SU-DHL-6 (cell line): ENCODE data around the gene PHLDA1.

Source experiments
- H2AFZ ChIP-seq: fragments of 200-600 bp; sonication (generic); 2 replicates; pipeline ENCODE4 v1.6.1; 2014; ENCODE audit warnings: low read depth, mild to moderate bottlenecking, moderate library complexity, mixed read lengths, antibody characterized with exemption, low read length; ENCODE audit not compliant: severe bottlenecking
- H3F3A ChIP-seq: fragments of 200-600 bp; shearing (Covaris generic); 2 replicates; pipeline ENCODE4 v1.6.0; 2016; ENCODE audit warnings: antibody characterized with exemption, mild to moderate bottlenecking; ENCODE audit not compliant: insufficient read depth
- H3K27ac ChIP-seq: fragments of 200-600 bp; sonication (generic); 2 replicates; pipeline ENCODE4 v1.5.1; 2016; ENCODE audit warnings: low read depth, mild to moderate bottlenecking, low read length, moderate library complexity, mixed read lengths
- H3K27me3 ChIP-seq: fragments of 200-600 bp; sonication (generic), shearing (Covaris generic); 2 replicates; pipeline ENCODE4 v1.6.0; 2014; ENCODE audit warnings: mild to moderate bottlenecking, low read length
- H3K36me3 ChIP-seq: fragments of 200-600 bp; sonication (generic); 2 replicates; pipeline ENCODE4 v1.6.1; 2014; ENCODE audit warnings: mild to moderate bottlenecking, low read length, mixed read lengths
- H3K4me2 ChIP-seq: fragments of 300-600, 200-600 bp; shearing (Covaris generic), sonication (generic); 2 replicates; pipeline ENCODE4 v1.6.0; 2014; ENCODE audit warnings: low read length, low read depth, mild to moderate bottlenecking; ENCODE audit not compliant: poor library complexity, severe bottlenecking
- H3K4me3 ChIP-seq: fragments of 200-600 bp; sonication (generic); 2 replicates; pipeline ENCODE4 v1.5.1; 2014; ENCODE audit warnings: antibody characterized with exemption, low read length, mild to moderate bottlenecking, mixed read lengths; ENCODE audit not compliant: insufficient read depth, poor library complexity, severe bottlenecking
- H3K79me2 ChIP-seq: fragments of 200-600 bp; sonication (generic); 2 replicates; pipeline ENCODE4 v1.6.1; 2014; ENCODE audit warnings: mild to moderate bottlenecking, low read length, moderate library complexity; ENCODE audit not compliant: insufficient read depth
- H3K9ac ChIP-seq: fragments of 200-600 bp; sonication (generic); 2 replicates; pipeline ENCODE4 v1.7.0; 2014; ENCODE audit warnings: mild to moderate bottlenecking, low read length
- H3K9me2 ChIP-seq: fragments of 200-600 bp; sonication (generic); replicated peaks from 2 replicates; pipeline ENCODE4 v1.6.1; 2014; ENCODE audit warnings: low read length; ENCODE audit not compliant: insufficient read depth
- H3K9me3 ChIP-seq: fragments of 200-600 bp; sonication (generic); 2 replicates; pipeline ENCODE4 v1.6.1; 2014; ENCODE audit warnings: low read length, mixed read lengths; ENCODE audit not compliant: insufficient read depth
- H4K20me1 ChIP-seq: fragments of 200-600 bp; sonication (generic); 2 replicates; pipeline ENCODE4 v1.6.1; 2014; ENCODE audit warnings: low read depth, mild to moderate bottlenecking, antibody characterized with exemption, low read length, moderate library complexity, mixed read lengths
- EZH2phosphoT487 ChIP-seq: fragments of 200-600 bp; sonication (generic), shearing (Covaris generic); conservative IDR thresholded peaks from 2 replicates; pipeline ENCODE4 v1.6.1; 2018; ENCODE audit warnings: mild to moderate bottlenecking, antibody characterized with exemption, low read length, moderate library complexity, mixed read lengths
- TF ChIP-seq, protein P1 (sequence below): fragments of 200-600 bp; sonication (generic); IDR thresholded peaks from one replicate; pipeline ENCODE4 v1.5.1; 2017; ENCODE audit warnings: antibody characterized with exemption, mild to moderate bottlenecking, low read length, moderate library complexity; ENCODE audit not compliant: insufficient read depth, poor library complexity, severe bottlenecking

The PHLDA1 gene

DNA sequence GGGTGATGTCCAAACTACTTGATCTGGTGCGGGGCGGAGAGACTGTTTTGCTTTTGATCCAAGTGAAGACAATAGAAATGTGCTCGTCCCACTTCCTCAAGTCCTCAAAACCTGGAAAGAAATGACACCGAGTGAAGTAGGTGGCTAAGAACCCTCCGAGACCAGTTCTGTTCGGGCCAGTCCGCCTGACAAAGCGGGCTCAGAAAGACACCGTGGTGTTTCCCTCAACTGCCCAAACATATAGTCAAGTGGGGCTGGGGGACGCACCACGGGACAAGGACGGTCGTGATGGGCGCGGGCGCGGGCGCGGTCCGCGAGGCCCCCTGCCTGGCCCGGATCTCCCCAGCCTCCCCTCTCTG lies 1.6 kb downstream of the PHLDA1 start:
- Histone ChIP-seq H3K4me2 (peak overlapping the region; percentile 87), H2AFZ (no peak overlapping the region), H3K9ac (no peak overlapping the region), H4K20me1 (no peaks in the 10 kb centered on the region), H3F3A (peaks cover 15% of the 10 kb centered on the region), H3K9me2 (no peaks in the 10 kb centered on the region), H3K36me3 (no peaks in the 10 kb centered on the region), H3K27me3 (no peaks in the 10 kb centered on the region), H3K9me3 (no peaks in the 10 kb centered on the region), H3K27ac (no peak overlapping the region), H3K4me3 (no peak overlapping the region), H3K79me2 (no peaks in the 10 kb centered on the region)
- TF ChIP-seq, protein P1, sequence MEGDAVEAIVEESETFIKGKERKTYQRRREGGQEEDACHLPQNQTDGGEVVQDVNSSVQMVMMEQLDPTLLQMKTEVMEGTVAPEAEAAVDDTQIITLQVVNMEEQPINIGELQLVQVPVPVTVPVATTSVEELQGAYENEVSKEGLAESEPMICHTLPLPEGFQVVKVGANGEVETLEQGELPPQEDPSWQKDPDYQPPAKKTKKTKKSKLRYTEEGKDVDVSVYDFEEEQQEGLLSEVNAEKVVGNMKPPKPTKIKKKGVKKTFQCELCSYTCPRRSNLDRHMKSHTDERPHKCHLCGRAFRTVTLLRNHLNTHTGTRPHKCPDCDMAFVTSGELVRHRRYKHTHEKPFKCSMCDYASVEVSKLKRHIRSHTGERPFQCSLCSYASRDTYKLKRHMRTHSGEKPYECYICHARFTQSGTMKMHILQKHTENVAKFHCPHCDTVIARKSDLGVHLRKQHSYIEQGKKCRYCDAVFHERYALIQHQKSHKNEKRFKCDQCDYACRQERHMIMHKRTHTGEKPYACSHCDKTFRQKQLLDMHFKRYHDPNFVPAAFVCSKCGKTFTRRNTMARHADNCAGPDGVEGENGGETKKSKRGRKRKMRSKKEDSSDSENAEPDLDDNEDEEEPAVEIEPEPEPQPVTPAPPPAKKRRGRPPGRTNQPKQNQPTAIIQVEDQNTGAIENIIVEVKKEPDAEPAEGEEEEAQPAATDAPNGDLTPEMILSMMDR = no peak
- no peak for TF ChIP-seq EZH2phosphoT487

DNA sequence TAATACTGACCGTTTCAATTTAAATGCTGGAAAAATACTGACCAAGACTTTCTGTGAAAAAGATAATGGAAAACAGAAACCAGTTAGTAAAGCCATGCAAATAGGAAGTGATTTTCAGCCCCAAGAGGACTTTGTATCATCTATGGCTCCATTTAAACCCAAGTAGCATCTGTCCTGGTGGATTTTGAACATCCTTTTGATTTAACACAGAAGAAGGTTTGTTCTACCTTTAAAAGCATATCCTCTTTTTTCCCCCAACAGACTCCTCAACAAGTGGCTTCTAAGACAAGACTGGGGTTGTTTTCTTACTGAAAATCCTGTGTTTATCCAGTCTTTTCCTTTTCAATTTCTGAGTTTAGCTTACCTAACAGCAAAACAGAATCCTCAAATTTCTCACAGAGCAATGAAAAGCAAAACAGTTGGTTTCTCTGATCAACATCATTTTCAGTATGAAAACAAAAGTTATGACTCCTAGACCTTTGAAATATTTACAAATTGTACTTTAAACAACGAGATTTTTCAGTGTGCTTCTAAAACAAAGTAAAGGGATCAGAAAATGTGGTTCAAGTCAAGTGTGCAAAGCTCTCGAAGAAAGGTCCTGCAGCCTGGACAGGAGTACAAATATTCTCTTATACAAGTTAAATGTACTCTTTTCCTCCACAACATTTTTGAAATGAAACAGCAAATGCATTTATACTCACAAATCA lies 2.9 kb downstream of the PHLDA1 start:
- Histone ChIP-seq H3K79me2 (no peaks in the 10 kb centered on the region), H2AFZ (no peak overlapping the region)

DNA sequence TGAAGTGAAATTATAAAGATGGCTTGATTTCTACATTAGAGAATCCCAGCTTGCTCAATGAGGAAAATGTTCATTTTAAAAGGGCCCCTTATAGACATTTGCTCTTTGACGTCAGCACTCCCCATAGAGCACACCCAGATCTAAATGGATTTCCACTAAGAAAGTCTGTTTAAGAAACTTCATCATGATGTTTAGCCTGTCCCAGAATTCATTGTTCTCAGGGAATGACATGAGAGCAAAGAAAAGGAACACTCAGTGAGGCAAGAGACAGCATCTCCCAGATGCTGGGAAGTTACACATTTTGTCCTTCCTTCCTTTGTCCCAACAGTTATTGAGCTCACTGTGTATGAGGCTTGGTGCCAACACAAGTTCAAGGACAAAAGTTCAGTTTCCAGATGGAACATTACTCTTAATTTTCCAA lies 4.9 kb downstream of the PHLDA1 start:
- H3K36me3 ChIP-seq = no peaks in the 10 kb centered on the region
- H3K27me3 ChIP-seq = no peaks in the 10 kb centered on the region
- TF ChIP-seq, protein P1 = no peak
- TF ChIP-seq EZH2phosphoT487 = no peak
- no peaks in the 10 kb centered on the region for H4K20me1 ChIP-seq
- no peaks in the 10 kb centered on the region for H3K79me2 ChIP-seq
- no peak overlapping the region for H3K9ac ChIP-seq
- no peaks in the 10 kb centered on the region for H3K9me3 ChIP-seq
- H3K4me2 ChIP-seq = no peak overlapping the region
- no peak overlapping the region for H3K27ac ChIP-seq
- H2AFZ ChIP-seq = no peak overlapping the region
- H3K9me2 ChIP-seq = no peaks in the 10 kb centered on the region
- H3F3A ChIP-seq = no peaks in the 10 kb centered on the region
- H3K4me3 ChIP-seq = no peak overlapping the region

More for the DNA sequence above, 2.9 kb downstream of the PHLDA1 start:
- no peak overlapping the region for H3K9ac ChIP-seq
- no peaks in the 10 kb centered on the region for H4K20me1 ChIP-seq
- no peaks in the 10 kb centered on the region for H3K9me2 ChIP-seq
- peaks cover 14% of the 10 kb centered on the region for H3F3A ChIP-seq
- H3K27me3 ChIP-seq = no peaks in the 10 kb centered on the region
- no peaks in the 10 kb centered on the region for H3K9me3 ChIP-seq
- no peak overlapping the region for H3K4me2 ChIP-seq
- no peak overlapping the region for H3K4me3 ChIP-seq
- H3K27ac ChIP-seq = no peak overlapping the region
- TF ChIP-seq, protein P1 = no peak
- no peak for TF ChIP-seq EZH2phosphoT487
- no peaks in the 10 kb centered on the region for H3K36me3 ChIP-seq
